GM12864 (cell line): ENCODE data around the gene SLC22A23.

Experiments
- DNase-seq: peaks from one replicate; pipeline ENCODE4 v3.0.0-alpha.2; 2011; ENCODE audit warnings: low read depth
- H3K4me3 ChIP-seq: 2 replicates; pipeline ENCODE4 v1.5.1; 2011; ENCODE audit warnings: mild to moderate bottlenecking, low read depth, low read length, control low read depth
- CTCF ChIP-seq: IDR thresholded peaks from 2 replicates; pipeline ENCODE4 v1.5.1; 2011; ENCODE audit warnings: low read depth, mild to moderate bottlenecking, moderate library complexity, low read length, control low read depth, inconsistent platforms; ENCODE audit errors: missing control alignments

The SLC22A23 gene

DNA sequence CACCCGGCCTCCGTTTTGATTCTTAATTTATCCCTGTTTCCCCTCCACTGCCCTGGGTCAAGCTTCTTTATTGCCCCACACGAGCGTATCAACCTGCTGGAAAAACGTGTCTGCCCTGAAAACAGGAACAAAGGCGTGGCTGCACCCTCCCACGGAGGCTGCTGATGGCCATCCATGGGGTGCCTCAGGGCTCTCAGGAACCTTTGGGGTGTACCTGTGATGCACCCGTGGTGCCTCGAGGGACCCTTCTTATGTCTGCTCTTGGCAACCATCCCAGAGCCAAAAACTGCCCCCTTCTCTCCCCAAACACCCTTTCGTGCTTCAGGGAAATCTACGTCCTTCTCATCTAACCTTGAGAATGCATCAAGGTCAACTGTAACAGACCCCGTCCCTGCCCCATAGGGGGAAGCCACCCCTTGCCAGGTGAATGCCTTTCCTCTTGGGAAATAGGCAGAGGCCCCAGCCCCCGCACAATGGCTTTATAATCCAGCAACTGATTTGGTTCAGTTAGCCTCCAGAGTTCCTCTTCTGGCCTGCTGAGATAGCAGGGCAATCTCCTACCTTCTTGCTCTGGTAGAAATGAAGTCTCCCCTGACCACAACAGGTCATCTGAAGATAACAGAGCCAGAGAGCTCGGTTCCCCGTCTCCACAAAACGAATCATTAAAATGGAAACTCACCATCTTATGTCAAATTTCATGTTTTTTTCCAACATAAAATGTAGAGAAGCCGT is 168.7 kb downstream of the SLC22A23 start:
- H3K4me3 ChIP-seq = no peak overlapping the region
- DNase-seq = no peak
- no peak for TF ChIP-seq CTCF

GRCh38 chr6:3287308-3287707 is 169.5 kb downstream of the SLC22A23 start:
- no peak for TF ChIP-seq CTCF
- H3K4me3 ChIP-seq = no peak overlapping the region
- DNase-seq = no peak

DNA sequence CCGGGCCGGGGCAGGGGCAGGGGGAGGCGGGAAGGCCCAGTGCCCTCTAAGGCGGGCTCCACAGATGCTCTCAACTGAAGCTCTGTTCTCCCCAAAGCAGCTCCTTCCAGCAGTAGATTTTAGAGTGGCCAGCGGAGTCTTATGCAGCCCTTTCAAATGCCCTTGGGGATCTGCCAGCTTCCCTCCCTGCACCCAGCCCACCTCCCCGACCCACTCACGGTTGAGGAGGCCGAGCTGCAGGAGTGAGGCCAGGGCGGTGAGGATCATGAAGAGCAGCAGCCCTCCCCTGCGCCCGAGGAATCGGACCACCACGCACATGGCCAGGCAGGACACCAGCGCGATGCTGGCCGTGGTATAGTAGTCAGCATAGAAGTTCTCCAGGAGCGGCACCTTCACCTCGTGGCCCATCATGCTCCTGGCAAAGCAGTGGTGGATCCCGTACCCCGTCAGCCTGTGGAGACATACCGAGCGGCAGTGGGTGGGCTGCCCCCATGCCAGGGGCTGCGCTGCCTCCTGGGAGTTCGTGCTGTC is 170.1 kb downstream of the SLC22A23 start:
- TF ChIP-seq CTCF = no peak
- no peak overlapping the region for H3K4me3 ChIP-seq
- DNase-seq = no peak

GRCh38 chr6:3285732-3286131 is 171.1 kb downstream of the SLC22A23 start:
- no peak for TF ChIP-seq CTCF
- H3K4me3 ChIP-seq = no peak overlapping the region
- DNase-seq = no peak

DNA sequence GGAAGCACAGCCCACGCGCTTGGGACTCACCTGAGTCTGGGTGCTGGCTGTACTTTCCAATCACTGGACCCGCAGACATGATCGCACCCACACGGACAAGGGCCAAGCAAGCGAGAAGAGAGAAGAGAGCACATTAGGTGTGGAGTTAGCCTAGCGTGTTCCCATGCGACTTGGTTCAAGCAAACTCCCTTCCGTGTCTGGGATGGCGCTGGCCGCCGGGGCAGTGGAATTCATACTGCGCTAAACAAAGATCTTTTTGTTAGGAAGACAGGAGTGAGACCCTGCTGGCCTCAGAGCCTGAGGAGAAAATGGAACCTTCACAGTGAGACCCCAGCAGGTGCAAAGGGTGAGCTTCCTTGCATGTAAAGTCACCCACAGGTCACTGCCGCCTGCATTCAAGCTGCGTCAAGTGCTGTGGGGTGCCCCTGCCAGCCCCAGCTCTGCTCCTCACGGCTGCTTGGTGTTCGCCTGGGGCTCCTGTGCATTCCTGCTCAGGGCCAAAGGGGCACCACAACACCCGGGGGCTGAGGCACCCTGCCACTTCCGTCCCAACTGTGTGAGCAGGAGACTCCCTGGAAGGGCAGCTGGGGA is 171.7 kb downstream of the SLC22A23 start:
- DNase-seq = no peak
- no peak for TF ChIP-seq CTCF
- no peak overlapping the region for H3K4me3 ChIP-seq

- DNase-seq = no peak
- TF ChIP-seq CTCF = no peak
Measured at GRCh38 chr6:3284436-3284876, 172.4 kb downstream of the SLC22A23 start.

More at GRCh38 chr6:3284436-3284876, 172.4 kb downstream of the SLC22A23 start:
- H3K4me3 ChIP-seq = no peak overlapping the region
